ENCODE results near the gene CD1E. TPM values are rescaled to one million over a fixed set of nuclear protein-coding genes. Genes with fewer than 3 reads are reported as not detected.

The CD1E gene
- polyA plus RNA-seq, 2 of the 4 experiments (the other 2 are of a cell fraction) = not detected

GRCh38 chr1:158329733-158330132 is 24.0 kb upstream of the CD1E start:
- FAIRE-seq = no peak
- TF ChIP-seq TFCP2L1 (CRISPR knock-in tag; IDR thresholded peaks at IDR 0.05) (no peak), HEYL (CRISPR knock-in tag; IDR thresholded peaks at IDR 0.05) (no peak), RAD21 (conservative IDR thresholded peaks at IDR 0.05 in 1 of 2, IDR thresholded peaks at IDR 0.05 in 1 of 2) (peak in 1 of 2 experiments; percentile 33; a peak in 2 of 5 replicates), CTCF (IDR thresholded peaks at IDR 0.05) (0 out of 3 replicates have a peak, but pooled peaks have one; percentile 17)
- POLR2A ChIA-PET = no interaction called here
- H3K4me2 ChIP-seq = no peak overlapping the region
- peak; percentile 4 to 16 for DNase-seq (ENCODE audit: low read depth in 1 of 2, low spot score in 1 of 2)
- H3K4me3 ChIP-seq = no peak overlapping the region
- CTCF ChIA-PET = interaction anchor here (1.3 to 1.5 kb wide), 2 partner anchors 9 to 126 kb away, joined by 4 read pairs; no protein-coding TSS in a partner anchor
- H3K4me1 ChIP-seq = no peaks in the 10 kb centered on the region
- WGBS (ENCODE audit: missing lambda C conversion rate) = 3% methylated on average over 3 of the region's 3 CpGs
- no peaks in the 10 kb centered on the region for H3K9me3 ChIP-seq
- peak in 1 of 2 experiments; percentile 59; a peak in 2 of 6 replicates for ATAC-seq
- H3K27ac ChIP-seq = no peak overlapping the region

- TF ChIP-seq, protein P1, sequence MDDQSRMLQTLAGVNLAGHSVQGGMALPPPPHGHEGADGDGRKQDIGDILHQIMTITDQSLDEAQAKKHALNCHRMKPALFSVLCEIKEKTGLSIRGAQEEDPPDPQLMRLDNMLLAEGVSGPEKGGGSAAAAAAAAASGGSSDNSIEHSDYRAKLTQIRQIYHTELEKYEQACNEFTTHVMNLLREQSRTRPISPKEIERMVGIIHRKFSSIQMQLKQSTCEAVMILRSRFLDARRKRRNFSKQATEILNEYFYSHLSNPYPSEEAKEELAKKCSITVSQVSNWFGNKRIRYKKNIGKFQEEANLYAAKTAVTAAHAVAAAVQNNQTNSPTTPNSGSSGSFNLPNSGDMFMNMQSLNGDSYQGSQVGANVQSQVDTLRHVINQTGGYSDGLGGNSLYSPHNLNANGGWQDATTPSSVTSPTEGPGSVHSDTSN (IDR thresholded peaks at IDR 0.05) = no peak
- no peak for TF ChIP-seq MYC (IDR thresholded peaks at IDR 0.05; ENCODE audit: borderline replicate concordance, low read length)
- TF ChIP-seq KDM5A (IDR thresholded peaks at IDR 0.05) = no peak
- TF ChIP-seq POLR2AphosphoS2 (conservative IDR thresholded peaks at IDR 0.05; ENCODE audit: low read length) = no peak
- TF ChIP-seq ZFP36 (IDR thresholded peaks at IDR 0.05; ENCODE audit: borderline replicate concordance, partially characterized antibody) = no peak
- TF ChIP-seq RFX5 (IDR thresholded peaks at IDR 0.05) = no peak
- TF ChIP-seq HOXB5 (CRISPR knock-in tag; IDR thresholded peaks at IDR 0.05) = no peak
- no peak for TF ChIP-seq JUNB (IDR thresholded peaks at IDR 0.05)
- no peak for TF ChIP-seq HOXA7 (CRISPR knock-in tag; IDR thresholded peaks at IDR 0.05)
- no peak for TF ChIP-seq RAD21 (conservative IDR thresholded peaks at IDR 0.05 in 1 of 2, IDR thresholded peaks at IDR 0.05 in 1 of 2)
- no peak for TF ChIP-seq MAFK (IDR thresholded peaks at IDR 0.05; ENCODE audit: partially characterized antibody)
- no peak for TF ChIP-seq RNF2 (IDR thresholded peaks at IDR 0.05; ENCODE audit: borderline replicate concordance, low read depth)
- TF ChIP-seq FOXS1 (CRISPR knock-in tag; IDR thresholded peaks at IDR 0.05) = no peak
- TF ChIP-seq KDM1A (IDR thresholded peaks at IDR 0.05; ENCODE audit: low read depth) = no peak
- no peak for TF ChIP-seq NR3C1 (IDR thresholded peaks at IDR 0.05)
- no peak for TF ChIP-seq HOXB13 (CRISPR knock-in tag; IDR thresholded peaks at IDR 0.05; ENCODE audit: low read depth)
- no peak overlapping the region for H3K27ac ChIP-seq
- DNase-seq (ENCODE audit: low read depth in 1 of 2, low spot score in 1 of 2) (no peak), ATAC-seq (no peak), FAIRE-seq (no peak)
- no peak overlapping the region for H3K4me3 ChIP-seq
- WGBS (ENCODE audit: missing lambda C conversion rate) = 10% methylated on average over 11 of the region's 11 CpGs
- ChIA-PET POLR2A (no interaction called here), CTCF (interaction anchor here (1.3 to 1.5 kb wide), 2 partner anchors 10 to 127 kb away, joined by 4 read pairs; no protein-coding TSS in a partner anchor)
- H3K4me2 ChIP-seq = no peak overlapping the region
- no peaks in the 10 kb centered on the region for H3K4me1 ChIP-seq
- no peaks in the 10 kb centered on the region for H3K9me3 ChIP-seq
Observed at GRCh38 chr1:158330391-158331105, 23.1 kb upstream of the CD1E start.

DNA sequence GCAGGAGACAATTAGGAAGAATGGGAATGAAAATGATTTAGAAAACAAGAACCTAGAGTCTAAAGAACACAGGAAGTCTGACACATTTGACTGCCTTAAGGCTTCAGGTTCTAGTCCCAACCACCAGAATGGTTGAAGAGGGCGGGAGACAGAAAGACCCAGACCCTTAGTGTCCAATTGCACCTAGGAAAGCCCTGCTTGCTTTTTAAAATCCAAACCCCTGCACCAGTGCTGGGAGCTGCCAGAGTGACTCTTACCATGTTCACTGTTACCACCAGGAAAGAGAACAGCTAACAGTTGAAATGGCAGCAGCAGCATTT is 22.6 kb upstream of the CD1E start:
- no peak for ATAC-seq
- Histone ChIP-seq H3K4me1 (no peaks in the 10 kb centered on the region), H3K9me3 (no peaks in the 10 kb centered on the region), H3K27ac (no peak overlapping the region), H3K4me3 (no peak overlapping the region), H3K4me2 (no peak overlapping the region)
- POLR2A ChIA-PET = interaction anchor here (0.6 kb wide), 1 partner anchor 125 kb away, joined by 3 read pairs; no protein-coding TSS in a partner anchor
- WGBS (ENCODE audit: missing lambda C conversion rate) = 8% methylated on average over 1 of the region's 1 CpG
- no peak for FAIRE-seq
- no peak for DNase-seq (ENCODE audit: low read depth in 1 of 2, low spot score in 1 of 2)
- CTCF ChIA-PET = no interaction called here
- TF ChIP-seq HOXA7 (CRISPR knock-in tag; IDR thresholded peaks at IDR 0.05) (no peak), ZFP36 (IDR thresholded peaks at IDR 0.05; ENCODE audit: borderline replicate concordance, partially characterized antibody) (no peak), EP300 (IDR thresholded peaks at IDR 0.05) (no peak), KDM5A (IDR thresholded peaks at IDR 0.05) (no peak), HOXB13 (CRISPR knock-in tag; IDR thresholded peaks at IDR 0.05; ENCODE audit: low read depth) (no peak), CEBPB (IDR thresholded peaks at IDR 0.05) (no peak), USF2 (IDR thresholded peaks at IDR 0.05) (no peak), JUNB (IDR thresholded peaks at IDR 0.05) (no peak), FOSB (CRISPR knock-in tag; IDR thresholded peaks at IDR 0.05) (no peak), NFE2L2 (conservative IDR thresholded peaks at IDR 0.05; ENCODE audit: low read length) (no peak), RARB (CRISPR knock-in tag; IDR thresholded peaks at IDR 0.05) (no peak), CHD4 (IDR thresholded peaks at IDR 0.05; ENCODE audit: borderline replicate concordance) (no peak), FOXS1 (CRISPR knock-in tag; IDR thresholded peaks at IDR 0.05) (no peak)
- TF ChIP-seq, protein P2, sequence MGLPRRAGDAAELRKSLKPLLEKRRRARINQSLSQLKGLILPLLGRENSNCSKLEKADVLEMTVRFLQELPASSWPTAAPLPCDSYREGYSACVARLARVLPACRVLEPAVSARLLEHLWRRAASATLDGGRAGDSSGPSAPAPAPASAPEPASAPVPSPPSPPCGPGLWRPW (IDR thresholded peaks at IDR 0.05) = no peak
- TF ChIP-seq, protein P3, sequence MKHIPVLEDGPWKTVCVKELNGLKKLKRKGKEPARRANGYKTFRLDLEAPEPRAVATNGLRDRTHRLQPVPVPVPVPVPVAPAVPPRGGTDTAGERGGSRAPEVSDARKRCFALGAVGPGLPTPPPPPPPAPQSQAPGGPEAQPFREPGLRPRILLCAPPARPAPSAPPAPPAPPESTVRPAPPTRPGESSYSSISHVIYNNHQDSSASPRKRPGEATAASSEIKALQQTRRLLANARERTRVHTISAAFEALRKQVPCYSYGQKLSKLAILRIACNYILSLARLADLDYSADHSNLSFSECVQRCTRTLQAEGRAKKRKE (CRISPR knock-in tag; IDR thresholded peaks at IDR 0.05; ENCODE audit: low read depth) = no peak
